Glutamatergic neuron (in vitro differentiated cells): ENCODE measurements around the gene FBXL7. TPM values are rescaled to one million over a fixed set of nuclear protein-coding genes. Genes with fewer than 3 reads are reported as not detected.

Experiments
- DNase-seq: peaks from one replicate; pipeline ENCODE4 v3.0.0; 2022
- H3K27ac Mint-ChIP-seq: one replicate; pipeline ENCODE4 v1.8.0; 2020; ENCODE audit warnings: mild to moderate bottlenecking, mixed read lengths, inconsistent platforms; ENCODE audit not compliant: unreplicated experiment
- H3K27me3 Mint-ChIP-seq: one replicate; pipeline ENCODE4 v1.8.0; 2020; ENCODE audit warnings: mild to moderate bottlenecking, moderate library complexity, mixed read lengths, inconsistent platforms; ENCODE audit not compliant: unreplicated experiment
- H3K36me3 Mint-ChIP-seq: one replicate; pipeline ENCODE4 v1.8.0; 2020; ENCODE audit warnings: mild to moderate bottlenecking, mixed read lengths, inconsistent platforms; ENCODE audit not compliant: unreplicated experiment
- H3K4me1 Mint-ChIP-seq: one replicate; pipeline ENCODE4 v1.8.0; 2020; ENCODE audit warnings: mild to moderate bottlenecking, low read depth, mixed read lengths, inconsistent platforms; ENCODE audit not compliant: unreplicated experiment
- H3K4me3 Mint-ChIP-seq: one replicate; pipeline ENCODE4 v1.8.0; 2020; ENCODE audit warnings: mild to moderate bottlenecking, mixed read lengths, inconsistent platforms; ENCODE audit not compliant: unreplicated experiment
- H3K9me3 Mint-ChIP-seq: one replicate; pipeline ENCODE4 v1.8.0; 2020; ENCODE audit warnings: mild to moderate bottlenecking, moderate library complexity, mixed read lengths, inconsistent platforms; ENCODE audit not compliant: unreplicated experiment
- CTCF ChIP-seq: fragments of 200-600 bp; sonication (generic); IDR thresholded peaks from one replicate; pipeline ENCODE4 v1.5.0; 2021; ENCODE audit not compliant: partially characterized antibody, unreplicated experiment
- total RNA-seq: library from RNA; stranded (reverse); fragmentation: NEBNext Ultra II Directional; extraction: Animal tissue kit (Norgen Biotek cat#: 25700); gene quantifications from one replicate; pipeline ENCODE4 v1.2.1, GENCODE V29; 2021; ENCODE audit not compliant: unreplicated experiment

Gene FBXL7
- total RNA-seq, 1 donor from 2014 or later: 25.3 TPM

DNA sequence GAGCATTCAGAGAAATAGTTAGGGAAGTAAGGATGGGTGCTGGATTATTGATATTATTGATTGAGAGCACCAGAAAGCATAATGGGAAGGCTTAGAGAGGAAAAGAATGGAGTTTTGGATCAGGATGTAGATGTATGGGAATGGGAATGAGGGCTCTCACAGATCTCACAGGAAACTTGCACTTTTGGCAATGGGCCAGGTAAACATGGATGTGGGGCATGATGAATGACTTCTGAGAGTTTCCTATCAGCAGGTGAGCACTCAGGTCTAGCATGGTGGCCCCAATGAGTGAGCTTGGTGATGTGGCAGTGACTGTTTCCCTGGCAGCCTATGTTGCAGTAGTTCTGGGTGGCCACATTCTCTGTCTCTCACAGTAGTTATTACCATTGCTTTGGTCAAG is 283.8 kb downstream of the FBXL7 start:
- Mint-ChIP-seq H3K36me3 (no peaks in the 10 kb centered on the region), H3K27ac (no peak overlapping the region), H3K27me3 (no peaks in the 10 kb centered on the region), H3K9me3 (peaks cover 1% of the 10 kb centered on the region), H3K4me3 (no peak overlapping the region), H3K4me1 (peaks cover 27% of the 10 kb centered on the region)
- DNase-seq: no peak
- no peak for TF ChIP-seq CTCF

DNA sequence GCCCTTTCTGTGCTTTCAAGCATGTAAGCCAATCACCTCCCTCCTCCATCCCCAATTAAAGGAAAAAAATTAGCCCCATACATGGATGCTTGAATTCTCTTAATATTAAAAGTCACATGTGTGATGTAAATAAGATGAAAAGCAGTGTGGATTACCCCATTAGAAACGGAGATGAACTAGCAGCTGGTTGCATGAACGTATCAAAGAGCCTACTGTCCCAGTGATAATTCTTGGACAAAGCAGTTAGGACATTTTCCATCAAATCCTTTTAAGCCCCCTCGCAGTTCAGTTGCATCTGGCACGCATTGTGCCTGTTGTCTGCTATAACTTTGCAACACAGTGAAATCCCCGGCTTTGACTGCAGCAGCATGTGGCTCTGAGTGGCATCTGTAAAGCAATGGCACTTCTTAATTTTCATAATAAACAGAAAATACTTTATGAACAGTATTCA is 285.6 kb downstream of the FBXL7 start:
- H3K36me3 Mint-ChIP-seq: peaks cover 4% of the 10 kb centered on the region
- no peak for DNase-seq
- TF ChIP-seq CTCF: no peak
- peaks cover 1% of the 10 kb centered on the region for H3K9me3 Mint-ChIP-seq
- H3K27ac Mint-ChIP-seq: peak overlapping the region; percentile 65
- H3K4me3 Mint-ChIP-seq: no peak overlapping the region
- H3K4me1 Mint-ChIP-seq: peaks cover 25% of the 10 kb centered on the region
- peaks cover 2% of the 10 kb centered on the region for H3K27me3 Mint-ChIP-seq

- Mint-ChIP-seq H3K36me3 (peaks cover 4% of the 10 kb centered on the region), H3K4me3 (no peak overlapping the region), H3K27me3 (peaks cover 4% of the 10 kb centered on the region), H3K9me3 (no peaks in the 10 kb centered on the region), H3K27ac (no peak overlapping the region), H3K4me1 (peaks cover 27% of the 10 kb centered on the region)
- DNase-seq: no peak
- no peak for TF ChIP-seq CTCF
These were observed 286.3 kb downstream of the FBXL7 start for GRCh38 chr5:15786326-15786725.

DNA sequence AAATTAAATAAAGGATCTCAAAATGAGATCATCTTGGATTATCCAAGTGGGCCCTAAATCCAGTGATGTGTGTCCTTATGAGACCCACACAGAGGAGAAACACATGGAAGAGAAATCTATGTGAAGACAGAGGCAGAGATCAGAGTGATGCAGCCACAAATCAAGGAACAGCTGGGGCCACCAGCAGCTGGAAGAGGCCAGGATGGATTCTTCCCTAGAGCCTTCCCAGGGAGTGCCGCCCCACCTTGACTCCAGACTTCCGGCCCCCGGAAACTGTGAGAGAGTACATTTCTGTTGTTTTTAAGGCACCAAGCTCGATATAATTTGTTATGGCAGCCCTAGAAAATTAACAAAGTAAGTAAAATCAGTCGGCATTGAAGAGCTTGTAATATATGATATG is 286.9 kb downstream of the FBXL7 start:
- H3K4me1 Mint-ChIP-seq: peaks cover 29% of the 10 kb centered on the region
- no peak overlapping the region for H3K27ac Mint-ChIP-seq
- no peak for TF ChIP-seq CTCF
- H3K9me3 Mint-ChIP-seq: no peaks in the 10 kb centered on the region
- H3K36me3 Mint-ChIP-seq: peaks cover 4% of the 10 kb centered on the region
- DNase-seq: no peak
- peaks cover 5% of the 10 kb centered on the region for H3K27me3 Mint-ChIP-seq
- H3K4me3 Mint-ChIP-seq: no peak overlapping the region

GRCh38 chr5:15787681-15788080 is 287.7 kb downstream of the FBXL7 start:
- Mint-ChIP-seq H3K4me3 (no peak overlapping the region), H3K9me3 (no peaks in the 10 kb centered on the region), H3K36me3 (peaks cover 4% of the 10 kb centered on the region), H3K4me1 (peaks cover 34% of the 10 kb centered on the region), H3K27ac (no peak overlapping the region), H3K27me3 (peaks cover 5% of the 10 kb centered on the region)
- TF ChIP-seq CTCF: no peak
- no peak for DNase-seq
